22Rv1 (cell line): ENCODE data around the gene RPA1.

Experiments
- H3K27ac ChIP-seq: fragments of 450-650 bp; 2 replicates; pipeline ENCODE4 v1.5.1; 2017
- ZFX ChIP-seq: fragments of 450-650 bp; IDR thresholded peaks from 2 replicates; pipeline ENCODE4 v1.6.1; 2017; ENCODE audit warnings: antibody characterized with exemption, borderline replicate concordance
- TF ChIP-seq, protein P1 (sequence below): fragments of 450-650 bp; IDR thresholded peaks from 2 replicates; pipeline ENCODE4 v1.5.1; 2017; ENCODE audit warnings: mild to moderate bottlenecking

Gene RPA1

DNA sequence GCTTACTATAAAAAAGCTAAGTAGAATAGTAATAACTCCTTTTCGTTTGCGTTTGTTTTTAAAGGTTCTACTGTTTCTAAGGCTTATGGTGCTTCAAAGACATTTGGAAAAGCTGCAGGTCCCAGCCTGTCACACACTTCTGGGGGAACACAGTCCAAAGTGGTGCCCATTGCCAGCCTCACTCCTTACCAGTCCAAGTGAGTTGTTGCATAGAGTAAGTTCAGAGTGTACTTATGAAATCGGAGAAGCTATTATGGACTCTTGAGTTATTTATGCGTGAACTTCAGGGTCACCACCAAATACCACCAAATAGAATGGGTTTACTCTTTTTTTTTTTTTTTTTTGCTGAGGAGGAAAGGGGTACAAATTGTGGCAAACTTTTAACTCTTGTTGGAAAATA lies 45.8 kb downstream of the RPA1 start:
- H3K27ac ChIP-seq: no peak overlapping the region
- TF ChIP-seq, protein P1, sequence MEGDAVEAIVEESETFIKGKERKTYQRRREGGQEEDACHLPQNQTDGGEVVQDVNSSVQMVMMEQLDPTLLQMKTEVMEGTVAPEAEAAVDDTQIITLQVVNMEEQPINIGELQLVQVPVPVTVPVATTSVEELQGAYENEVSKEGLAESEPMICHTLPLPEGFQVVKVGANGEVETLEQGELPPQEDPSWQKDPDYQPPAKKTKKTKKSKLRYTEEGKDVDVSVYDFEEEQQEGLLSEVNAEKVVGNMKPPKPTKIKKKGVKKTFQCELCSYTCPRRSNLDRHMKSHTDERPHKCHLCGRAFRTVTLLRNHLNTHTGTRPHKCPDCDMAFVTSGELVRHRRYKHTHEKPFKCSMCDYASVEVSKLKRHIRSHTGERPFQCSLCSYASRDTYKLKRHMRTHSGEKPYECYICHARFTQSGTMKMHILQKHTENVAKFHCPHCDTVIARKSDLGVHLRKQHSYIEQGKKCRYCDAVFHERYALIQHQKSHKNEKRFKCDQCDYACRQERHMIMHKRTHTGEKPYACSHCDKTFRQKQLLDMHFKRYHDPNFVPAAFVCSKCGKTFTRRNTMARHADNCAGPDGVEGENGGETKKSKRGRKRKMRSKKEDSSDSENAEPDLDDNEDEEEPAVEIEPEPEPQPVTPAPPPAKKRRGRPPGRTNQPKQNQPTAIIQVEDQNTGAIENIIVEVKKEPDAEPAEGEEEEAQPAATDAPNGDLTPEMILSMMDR: no peak
- no peak for TF ChIP-seq ZFX

DNA sequence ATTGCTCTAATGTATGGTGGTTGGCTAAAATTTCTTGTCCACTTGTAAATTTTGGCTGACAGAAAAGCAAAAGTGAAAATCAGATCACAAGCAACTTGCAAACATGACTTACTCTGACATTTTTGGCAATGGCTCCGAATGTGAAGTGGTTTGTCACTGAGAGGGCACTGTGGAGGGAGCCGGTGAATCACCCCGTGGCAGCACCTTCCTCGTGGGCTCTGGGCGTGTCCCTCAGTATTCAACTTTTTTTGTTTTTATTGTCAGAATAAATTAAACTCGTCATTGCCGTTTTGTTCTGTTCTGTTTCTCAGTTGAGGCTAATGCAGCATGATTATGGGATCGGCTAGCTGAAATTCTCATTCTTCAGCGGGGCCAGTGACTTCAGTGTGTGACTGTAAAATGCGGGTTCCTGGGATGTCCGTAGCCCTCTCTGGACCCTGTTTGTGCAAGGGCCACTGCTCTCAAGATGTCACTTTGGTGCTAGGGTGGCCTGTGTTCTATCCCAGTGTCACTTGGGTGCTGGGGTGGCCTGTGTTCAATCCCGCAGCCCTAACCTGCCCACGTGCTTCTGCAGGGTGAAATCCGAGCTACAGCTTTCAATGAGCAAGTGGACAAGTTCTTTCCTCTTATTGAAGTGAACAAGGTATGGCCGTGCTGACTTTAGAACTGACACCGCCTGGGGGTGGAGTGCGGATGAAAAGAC lies 48.8 kb downstream of the RPA1 start:
- no peak for TF ChIP-seq ZFX
- TF ChIP-seq, protein P1: no peak
- H3K27ac ChIP-seq: no peak overlapping the region

DNA sequence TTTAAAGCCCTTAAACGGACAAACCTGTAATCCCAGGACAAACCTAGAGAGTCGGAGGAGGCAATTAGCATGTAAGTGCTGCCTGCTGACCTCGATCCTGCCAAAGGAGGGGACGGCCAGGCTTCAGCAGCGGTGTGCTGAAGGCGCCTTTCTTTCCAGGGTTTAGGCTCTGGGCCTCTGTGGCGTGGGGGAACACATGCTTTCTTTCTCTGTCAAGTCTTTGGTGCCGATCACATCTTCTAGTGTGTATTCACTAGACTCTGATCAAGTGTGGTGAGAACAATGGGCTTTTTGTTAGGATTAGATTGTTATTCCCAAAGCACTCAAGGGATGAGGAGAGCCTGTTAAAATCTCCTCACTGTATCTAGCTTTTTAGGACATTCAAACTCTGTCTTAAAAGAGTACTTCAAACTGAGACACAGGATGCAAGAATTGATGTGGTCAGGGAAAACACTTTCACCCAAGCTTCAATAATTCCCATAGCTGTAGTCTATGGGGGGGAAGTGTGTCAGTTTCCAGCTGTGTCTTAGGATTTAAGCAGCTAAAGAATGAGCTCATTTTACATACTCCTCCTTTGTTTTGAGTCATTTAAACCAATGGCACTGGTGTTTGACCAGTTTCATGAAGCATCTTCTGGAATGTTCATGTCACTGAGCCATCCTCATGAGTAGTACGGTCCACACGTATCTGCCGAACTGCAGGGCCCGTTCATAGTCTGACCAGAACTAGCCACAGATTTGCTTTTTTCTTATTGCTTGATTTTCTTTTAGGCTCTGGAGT lies 51.2 kb downstream of the RPA1 start:
- no peak overlapping the region for H3K27ac ChIP-seq
- no peak for TF ChIP-seq ZFX
- TF ChIP-seq, protein P1: no peak

DNA sequence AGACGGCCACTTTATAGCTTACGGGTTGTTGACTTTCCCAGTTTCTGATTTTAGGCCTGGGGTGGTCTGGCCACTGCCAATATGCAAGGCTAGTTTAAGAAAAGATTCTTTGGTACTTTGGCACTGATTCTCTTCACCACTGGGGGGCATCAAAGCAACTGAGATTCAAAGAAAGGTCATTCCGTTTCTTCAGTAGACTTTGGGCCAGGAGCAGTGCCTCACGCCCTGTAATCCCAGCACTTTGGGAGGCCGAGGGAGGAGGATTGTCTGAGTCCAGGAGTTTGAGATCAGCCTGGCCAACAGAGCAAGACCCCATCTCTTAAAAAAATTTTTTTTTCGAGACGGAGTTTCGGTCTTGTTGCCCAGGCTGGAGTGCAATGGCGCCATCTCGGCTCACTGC lies 53.0 kb downstream of the RPA1 start:
- no peak for TF ChIP-seq ZFX
- TF ChIP-seq, protein P1: peak; percentile 79
- H3K27ac ChIP-seq: no peak overlapping the region

DNA sequence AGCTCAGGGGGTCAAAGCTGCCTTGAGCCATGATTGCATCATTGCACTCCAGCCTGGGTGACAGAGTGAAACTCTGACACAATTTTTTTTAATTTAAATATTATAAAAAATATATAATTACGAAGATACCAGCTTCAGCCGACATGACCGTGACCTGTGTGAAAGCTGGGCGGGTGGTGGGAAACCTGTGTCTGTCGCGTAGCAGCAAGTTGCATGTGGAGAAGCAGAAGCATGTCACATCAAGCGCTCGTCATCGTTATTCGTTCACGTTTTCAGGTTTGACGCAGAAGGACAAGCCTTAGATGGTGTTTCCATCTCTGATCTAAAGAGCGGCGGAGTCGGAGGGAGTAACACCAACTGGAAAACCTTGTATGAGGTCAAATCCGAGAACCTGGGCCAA lies 53.7 kb downstream of the RPA1 start:
- H3K27ac ChIP-seq: no peak overlapping the region
- TF ChIP-seq ZFX: no peak
- TF ChIP-seq, protein P1: no peak

DNA sequence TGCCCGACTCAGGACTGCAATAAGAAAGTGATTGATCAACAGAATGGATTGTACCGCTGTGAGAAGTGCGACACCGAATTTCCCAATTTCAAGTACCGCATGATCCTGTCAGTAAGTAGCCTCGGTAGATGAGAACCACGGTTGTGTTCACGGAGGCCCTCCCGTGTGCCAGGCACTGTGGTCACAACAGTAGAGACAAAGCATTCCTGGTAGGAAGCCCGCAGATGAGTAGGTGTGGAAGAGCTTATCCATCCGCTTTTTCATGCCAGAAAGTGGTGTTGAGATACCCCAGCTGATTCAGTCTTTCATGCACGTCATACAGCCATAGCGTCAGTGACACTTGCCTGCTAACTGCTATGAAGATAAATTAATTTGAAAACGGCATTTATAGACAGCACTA lies 58.9 kb downstream of the RPA1 start:
- no peak overlapping the region for H3K27ac ChIP-seq
- TF ChIP-seq, protein P1: no peak
- TF ChIP-seq ZFX: no peak
